Measurements from ENCODE around the gene ZNF862.

ZNF862 gene

GRCh38 chr7:149838224-149838991, at the start of gene ZNF862:
ZNF862 (plus strand) TSS chr7:149838375; CDS start chr7:149838612, 237 bp downstream.
- H3K9ac ChIP-seq (ENCODE audit: low read depth, low read length): peak within 1 kb of the TSS; percentile 80; the same call in 1 of the 2 replicates
- no peaks in the 10 kb centered on the region for H3K9me3 ChIP-seq (ENCODE audit: insufficient read depth, low read depth, low read length)
- peaks cover 31% of the 10 kb centered on the region for H3K27me3 ChIP-seq (ENCODE audit: insufficient read depth, low read length)
- H3K36me3 ChIP-seq (ENCODE audit: insufficient read depth, low read depth, low read length): no peaks in the 10 kb centered on the region
- no peak within 1 kb of the TSS for H3K27ac ChIP-seq (ENCODE audit: low read length)
- no peaks in the 10 kb centered on the region; the same call in 1 of the 2 replicates for H3K4me1 ChIP-seq (ENCODE audit: insufficient read depth, low read length)
- H3K4me3 ChIP-seq (ENCODE audit: low read length): peak within 1 kb of the TSS; percentile 91

GRCh38 chr7:149789101-149789500, 49.1 kb upstream of the ZNF862 start:
- H3K4me3 ChIP-seq (ENCODE audit: low read length): no peak overlapping the region
- H3K27ac ChIP-seq (ENCODE audit: low read length): no peak overlapping the region
- no peaks in the 10 kb centered on the region; the same call in 1 of the 2 replicates for H3K4me1 ChIP-seq (ENCODE audit: insufficient read depth, low read length)
- H3K9ac ChIP-seq (ENCODE audit: low read depth, low read length): no peak overlapping the region
- H3K27me3 ChIP-seq (ENCODE audit: insufficient read depth, low read length): peaks cover 72% of the 10 kb centered on the region
- no peaks in the 10 kb centered on the region for H3K9me3 ChIP-seq (ENCODE audit: insufficient read depth, low read depth, low read length)
- H3K36me3 ChIP-seq (ENCODE audit: insufficient read depth, low read depth, low read length): no peaks in the 10 kb centered on the region

GRCh38 chr7:149790146-149790548, 48.0 kb upstream of the ZNF862 start:
- H3K27me3 ChIP-seq (ENCODE audit: insufficient read depth, low read length): peaks cover 76% of the 10 kb centered on the region
- no peak overlapping the region; the same call in 1 of the 2 replicates for H3K9ac ChIP-seq (ENCODE audit: low read depth, low read length)
- H3K4me1 ChIP-seq (ENCODE audit: insufficient read depth, low read length): no peaks in the 10 kb centered on the region; the same call in 1 of the 2 replicates
- no peaks in the 10 kb centered on the region for H3K9me3 ChIP-seq (ENCODE audit: insufficient read depth, low read depth, low read length)
- no peak overlapping the region for H3K27ac ChIP-seq (ENCODE audit: low read length)
- peak overlapping the region; percentile 52 for H3K4me3 ChIP-seq (ENCODE audit: low read length)
- no peaks in the 10 kb centered on the region for H3K36me3 ChIP-seq (ENCODE audit: insufficient read depth, low read depth, low read length)

GRCh38 chr7:149790754-149791360, 47.3 kb upstream of the ZNF862 start:
- Histone ChIP-seq H3K36me3 (ENCODE audit: insufficient read depth, low read depth, low read length) (no peaks in the 10 kb centered on the region), H3K9ac (ENCODE audit: low read depth, low read length) (no peak overlapping the region), H3K4me3 (ENCODE audit: low read length) (peak overlapping the region; percentile 52; the same call in 1 of the 2 replicates), H3K4me1 (ENCODE audit: insufficient read depth, low read length) (no peaks in the 10 kb centered on the region; the same call in 1 of the 2 replicates), H3K9me3 (ENCODE audit: insufficient read depth, low read depth, low read length) (no peaks in the 10 kb centered on the region), H3K27ac (ENCODE audit: low read length) (no peak overlapping the region), H3K27me3 (ENCODE audit: insufficient read depth, low read length) (peaks cover 76% of the 10 kb centered on the region)

- Histone ChIP-seq H3K4me1 (ENCODE audit: insufficient read depth, low read length) (no peaks in the 10 kb centered on the region; the same call in 1 of the 2 replicates), H3K27me3 (ENCODE audit: insufficient read depth, low read length) (peaks cover 71% of the 10 kb centered on the region), H3K36me3 (ENCODE audit: insufficient read depth, low read depth, low read length) (no peaks in the 10 kb centered on the region), H3K27ac (ENCODE audit: low read length) (no peak overlapping the region), H3K4me3 (ENCODE audit: low read length) (no peak overlapping the region), H3K9ac (ENCODE audit: low read depth, low read length) (no peak overlapping the region), H3K9me3 (ENCODE audit: insufficient read depth, low read depth, low read length) (no peaks in the 10 kb centered on the region)
Measured at GRCh38 chr7:149791411-149792219, 46.6 kb upstream of the ZNF862 start.

GRCh38 chr7:149792220-149792595, 46.0 kb upstream of the ZNF862 start:
- Histone ChIP-seq H3K9me3 (ENCODE audit: insufficient read depth, low read depth, low read length) (no peaks in the 10 kb centered on the region), H3K9ac (ENCODE audit: low read depth, low read length) (no peak overlapping the region), H3K4me1 (ENCODE audit: insufficient read depth, low read length) (no peaks in the 10 kb centered on the region; the same call in 1 of the 2 replicates), H3K4me3 (ENCODE audit: low read length) (no peak overlapping the region), H3K27me3 (ENCODE audit: insufficient read depth, low read length) (peaks cover 65% of the 10 kb centered on the region), H3K36me3 (ENCODE audit: insufficient read depth, low read depth, low read length) (no peaks in the 10 kb centered on the region), H3K27ac (ENCODE audit: low read length) (no peak overlapping the region)

GRCh38 chr7:149793261-149793660, 44.9 kb upstream of the ZNF862 start:
- H3K36me3 ChIP-seq (ENCODE audit: insufficient read depth, low read depth, low read length): no peaks in the 10 kb centered on the region
- H3K27ac ChIP-seq (ENCODE audit: low read length): no peak overlapping the region
- no peak overlapping the region for H3K4me3 ChIP-seq (ENCODE audit: low read length)
- H3K9me3 ChIP-seq (ENCODE audit: insufficient read depth, low read depth, low read length): no peaks in the 10 kb centered on the region
- peaks cover 54% of the 10 kb centered on the region for H3K27me3 ChIP-seq (ENCODE audit: insufficient read depth, low read length)
- H3K4me1 ChIP-seq (ENCODE audit: insufficient read depth, low read length): no peaks in the 10 kb centered on the region; the same call in 1 of the 2 replicates
- H3K9ac ChIP-seq (ENCODE audit: low read depth, low read length): no peak overlapping the region

- Histone ChIP-seq H3K4me3 (ENCODE audit: low read length) (no peak overlapping the region), H3K4me1 (ENCODE audit: insufficient read depth, low read length) (no peaks in the 10 kb centered on the region; the same call in 1 of the 2 replicates), H3K36me3 (ENCODE audit: insufficient read depth, low read depth, low read length) (no peaks in the 10 kb centered on the region), H3K27ac (ENCODE audit: low read length) (no peak overlapping the region), H3K9ac (ENCODE audit: low read depth, low read length) (no peak overlapping the region), H3K9me3 (ENCODE audit: insufficient read depth, low read depth, low read length) (no peaks in the 10 kb centered on the region), H3K27me3 (ENCODE audit: insufficient read depth, low read length) (peaks cover 40% of the 10 kb centered on the region)
Measured at GRCh38 chr7:149794661-149795060, 43.5 kb upstream of the ZNF862 start.

GRCh38 chr7:149795126-149795525, 43.0 kb upstream of the ZNF862 start:
- no peak overlapping the region for H3K27ac ChIP-seq (ENCODE audit: low read length)
- peaks cover 36% of the 10 kb centered on the region for H3K27me3 ChIP-seq (ENCODE audit: insufficient read depth, low read length)
- H3K36me3 ChIP-seq (ENCODE audit: insufficient read depth, low read depth, low read length): no peaks in the 10 kb centered on the region
- no peak overlapping the region for H3K9ac ChIP-seq (ENCODE audit: low read depth, low read length)
- no peak overlapping the region for H3K4me3 ChIP-seq (ENCODE audit: low read length)
- H3K9me3 ChIP-seq (ENCODE audit: insufficient read depth, low read depth, low read length): no peaks in the 10 kb centered on the region
- no peaks in the 10 kb centered on the region for H3K4me1 ChIP-seq (ENCODE audit: insufficient read depth, low read length)

GRCh38 chr7:149796287-149796860, 41.8 kb upstream of the ZNF862 start:
- Histone ChIP-seq H3K36me3 (ENCODE audit: insufficient read depth, low read depth, low read length) (no peaks in the 10 kb centered on the region), H3K4me1 (ENCODE audit: insufficient read depth, low read length) (no peaks in the 10 kb centered on the region), H3K9ac (ENCODE audit: low read depth, low read length) (no peak overlapping the region), H3K27me3 (ENCODE audit: insufficient read depth, low read length) (peaks cover 23% of the 10 kb centered on the region), H3K27ac (ENCODE audit: low read length) (no peak overlapping the region), H3K9me3 (ENCODE audit: insufficient read depth, low read depth, low read length) (no peaks in the 10 kb centered on the region), H3K4me3 (ENCODE audit: low read length) (no peak overlapping the region)

- Histone ChIP-seq H3K27ac (ENCODE audit: low read length) (no peak overlapping the region), H3K36me3 (ENCODE audit: insufficient read depth, low read depth, low read length) (no peaks in the 10 kb centered on the region), H3K4me3 (ENCODE audit: low read length) (no peak overlapping the region), H3K4me1 (ENCODE audit: insufficient read depth, low read length) (no peaks in the 10 kb centered on the region), H3K9ac (ENCODE audit: low read depth, low read length) (no peak overlapping the region), H3K9me3 (ENCODE audit: insufficient read depth, low read depth, low read length) (no peaks in the 10 kb centered on the region), H3K27me3 (ENCODE audit: insufficient read depth, low read length) (peaks cover 18% of the 10 kb centered on the region)
Measured at GRCh38 chr7:149797771-149798170, 40.4 kb upstream of the ZNF862 start.
